ENCODE measurements around the gene MED27. TPM values are rescaled to one million over a fixed set of nuclear protein-coding genes. Genes with fewer than 3 reads are reported as not detected.

MED27 gene
- total and polyA plus RNA-seq, 2 experiments from 2014 or later = 21.4 to 41.1 TPM

GRCh38 chr9:131950487-131950886 is 129.2 kb downstream of the MED27 start:
- Histone ChIP-seq H2AFZ (no peak overlapping the region), H3K4me3 (no peak overlapping the region), H3K36me3 (ENCODE audit: low read depth) (no peaks in the 10 kb centered on the region), H3K9ac (no peak overlapping the region), H3K9me2 (ENCODE audit: insufficient read depth) (no peaks in the 10 kb centered on the region), H3K9me3 (ENCODE audit: low read depth) (no peaks in the 10 kb centered on the region), H4K20me1 (ENCODE audit: insufficient read depth) (0 out of 2 replicates have a peak, but pooled peaks cover 10% of the 10 kb centered on the region), H3K79me2 (ENCODE audit: insufficient read depth) (peaks cover 6% of the 10 kb centered on the region), H3K27me3 (replicated peaks; ENCODE audit: insufficient read depth) (no peaks in the 10 kb centered on the region), H3K27ac (no peak overlapping the region), H3K4me2 (ENCODE audit: unreplicated experiment) (no peak overlapping the region), H3F3A (ENCODE audit: insufficient read depth) (peaks cover 20% of the 10 kb centered on the region), H3K4me1 (ENCODE audit: insufficient read depth) (peaks cover 13% of the 10 kb centered on the region; the same call in 1 of the 2 replicates)
- in situ Hi-C loops (cut with MboI) = no loop called here
- DNase-seq = no peak
- 82% methylated on average over 9 of the region's 9 CpGs for WGBS, 2 experiments (ENCODE audit: low coverage in 1 of 2, low lambda C conversion rate in 2 of 2, missing lambda C conversion rate in 2 of 2)
- TF ChIP-seq EZH2 (IDR thresholded peaks at IDR 0.05; ENCODE audit: insufficient read depth, poor library complexity, severe bottlenecking) (no peak), EZH2phosphoT487 (IDR thresholded peaks at IDR 0.05; ENCODE audit: insufficient read depth, low read depth) (no peak)

GRCh38 chr9:131946180-131946579 is 133.5 kb downstream of the MED27 start:
- WGBS, 2 experiments (ENCODE audit: low coverage in 1 of 2, low lambda C conversion rate in 2 of 2, missing lambda C conversion rate in 2 of 2) = 74 to 76% methylated on average over 2 of the region's 2 CpGs
- Histone ChIP-seq H3K4me2 (ENCODE audit: unreplicated experiment) (no peak overlapping the region), H3K27me3 (replicated peaks; ENCODE audit: insufficient read depth) (no peaks in the 10 kb centered on the region), H3K4me1 (ENCODE audit: insufficient read depth) (no peaks in the 10 kb centered on the region), H3K9ac (no peak overlapping the region), H3K79me2 (ENCODE audit: insufficient read depth) (peaks cover 6% of the 10 kb centered on the region), H2AFZ (no peak overlapping the region), H3K9me2 (ENCODE audit: insufficient read depth) (no peaks in the 10 kb centered on the region), H4K20me1 (ENCODE audit: insufficient read depth) (0 out of 2 replicates have a peak, but pooled peaks cover 9% of the 10 kb centered on the region), H3K4me3 (no peak overlapping the region), H3K9me3 (ENCODE audit: low read depth) (no peaks in the 10 kb centered on the region), H3K27ac (no peak overlapping the region), H3F3A (ENCODE audit: insufficient read depth) (peaks cover 1% of the 10 kb centered on the region; the same call in 1 of the 2 replicates), H3K36me3 (ENCODE audit: low read depth) (no peaks in the 10 kb centered on the region)
- DNase-seq = no peak
- no peak for TF ChIP-seq EZH2phosphoT487 (IDR thresholded peaks at IDR 0.05; ENCODE audit: insufficient read depth, low read depth)
- no peak for TF ChIP-seq EZH2 (IDR thresholded peaks at IDR 0.05; ENCODE audit: insufficient read depth, poor library complexity, severe bottlenecking)
- in situ Hi-C loops (cut with MboI) = no loop called here

DNA sequence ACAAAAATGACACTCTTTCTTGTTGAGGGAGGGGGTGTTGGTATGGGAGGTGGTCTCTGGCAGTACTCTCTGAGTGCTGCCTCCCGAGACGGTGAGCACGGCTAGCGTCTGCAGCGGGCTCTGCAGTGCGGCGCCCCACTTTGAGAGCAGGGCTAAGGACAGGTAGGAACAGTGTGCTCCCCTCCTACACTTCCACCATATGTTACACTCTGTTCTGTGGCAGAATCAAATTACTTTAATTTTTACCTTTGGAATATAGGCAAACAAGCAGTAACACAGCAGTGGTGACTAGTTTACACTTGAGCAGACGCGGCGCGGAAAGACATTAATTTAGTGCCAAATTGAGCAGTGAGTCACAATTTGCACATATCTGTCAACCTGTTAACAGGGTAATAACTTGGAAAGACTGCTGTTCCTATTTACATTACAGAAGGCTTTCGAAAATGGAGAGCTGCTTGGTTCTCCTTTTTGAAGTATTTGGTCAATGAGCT is 136.3 kb downstream of the MED27 start:
- Histone ChIP-seq H3K9ac (no peak overlapping the region), H3K4me1 (ENCODE audit: insufficient read depth) (no peaks in the 10 kb centered on the region), H3K4me2 (ENCODE audit: unreplicated experiment) (no peak overlapping the region), H3F3A (ENCODE audit: insufficient read depth) (no peaks in the 10 kb centered on the region), H3K27me3 (replicated peaks; ENCODE audit: insufficient read depth) (no peaks in the 10 kb centered on the region), H3K9me2 (ENCODE audit: insufficient read depth) (no peaks in the 10 kb centered on the region), H3K36me3 (ENCODE audit: low read depth) (no peaks in the 10 kb centered on the region), H3K79me2 (ENCODE audit: insufficient read depth) (peaks cover 3% of the 10 kb centered on the region; the same call in 1 of the 2 replicates), H3K9me3 (ENCODE audit: low read depth) (no peaks in the 10 kb centered on the region), H3K27ac (no peak overlapping the region), H2AFZ (no peak overlapping the region), H3K4me3 (no peak overlapping the region), H4K20me1 (ENCODE audit: insufficient read depth) (no peaks in the 10 kb centered on the region; the same call in 1 of the 2 replicates)
- WGBS, 2 experiments (ENCODE audit: low coverage in 1 of 2, low lambda C conversion rate in 2 of 2, missing lambda C conversion rate in 2 of 2) = 89 to 96% methylated on average over 12 of the region's 12 CpGs
- in situ Hi-C loops (cut with MboI) = no loop called here
- TF ChIP-seq EZH2 (IDR thresholded peaks at IDR 0.05; ENCODE audit: insufficient read depth, poor library complexity, severe bottlenecking) = no peak
- TF ChIP-seq EZH2phosphoT487 (IDR thresholded peaks at IDR 0.05; ENCODE audit: insufficient read depth, low read depth) = no peak
- no peak for DNase-seq

DNA sequence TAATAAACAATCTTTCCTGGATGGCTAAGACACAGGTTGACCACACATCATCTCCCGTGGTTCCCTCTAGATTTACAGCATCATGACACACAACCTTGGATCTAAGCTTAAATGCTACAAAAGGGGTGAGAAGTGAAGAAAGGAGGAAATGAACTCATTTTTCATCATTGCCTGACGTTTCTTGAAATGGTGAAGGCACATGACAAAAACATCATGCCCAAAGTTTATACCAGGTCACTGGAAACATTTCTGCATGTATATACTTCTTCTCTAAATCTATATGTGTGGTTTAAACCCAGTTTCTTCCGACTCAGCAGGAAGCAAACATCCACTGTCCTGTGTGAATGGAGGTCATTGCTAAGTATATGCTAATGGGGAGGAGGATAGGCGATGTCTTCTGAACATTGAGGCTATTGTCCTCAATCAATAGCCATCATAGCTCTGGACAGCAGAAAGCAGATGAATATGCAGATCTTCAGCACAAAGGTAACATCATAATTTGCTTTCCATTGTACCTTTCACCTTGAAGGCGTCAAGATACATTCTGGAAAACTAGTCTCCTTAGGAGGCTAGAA is 137.4 kb downstream of the MED27 start:
- no peak overlapping the region for H3K4me2 ChIP-seq (ENCODE audit: unreplicated experiment)
- H3K9ac ChIP-seq = no peak overlapping the region
- TF ChIP-seq EZH2phosphoT487 (IDR thresholded peaks at IDR 0.05; ENCODE audit: insufficient read depth, low read depth) = no peak
- TF ChIP-seq EZH2 (IDR thresholded peaks at IDR 0.05; ENCODE audit: insufficient read depth, poor library complexity, severe bottlenecking) = no peak
- no peaks in the 10 kb centered on the region for H3K27me3 ChIP-seq (replicated peaks; ENCODE audit: insufficient read depth)
- no peaks in the 10 kb centered on the region for H3K9me2 ChIP-seq (ENCODE audit: insufficient read depth)
- no peaks in the 10 kb centered on the region; the same call in 1 of the 2 replicates for H4K20me1 ChIP-seq (ENCODE audit: insufficient read depth)
- no peaks in the 10 kb centered on the region for H3F3A ChIP-seq (ENCODE audit: insufficient read depth)
- no peaks in the 10 kb centered on the region for H3K36me3 ChIP-seq (ENCODE audit: low read depth)
- 60 to 62% methylated on average over 5 of the region's 5 CpGs for WGBS, 2 experiments (ENCODE audit: low coverage in 1 of 2, low lambda C conversion rate in 2 of 2, missing lambda C conversion rate in 2 of 2)
- no peak overlapping the region for H2AFZ ChIP-seq
- no peaks in the 10 kb centered on the region for H3K4me1 ChIP-seq (ENCODE audit: insufficient read depth)
- H3K9me3 ChIP-seq (ENCODE audit: low read depth) = no peaks in the 10 kb centered on the region
- DNase-seq = peak; percentile 13
- H3K79me2 ChIP-seq (ENCODE audit: insufficient read depth) = no peaks in the 10 kb centered on the region
- no peak overlapping the region for H3K27ac ChIP-seq
- in situ Hi-C loops (cut with MboI) = no loop called here
- no peak overlapping the region for H3K4me3 ChIP-seq
